ENCODE data around the gene CLN6. TPM values are rescaled to one million over a fixed set of nuclear protein-coding genes. Genes with fewer than 3 reads are reported as not detected.

CLN6 gene
- total RNA-seq, 2 donors from 2014 or later: 6.4 to 7.4 TPM

GRCh38 chr15:68197170-68197492, 32.4 kb downstream of the CLN6 start:
- H3K4me3 ChIP-seq: no peak overlapping the region
- H3K36me3 ChIP-seq: peaks cover 9% of the 10 kb centered on the region
- DNase-seq (ENCODE audit: low spot score): no peak
- peaks cover 0 to 30% of the 10 kb centered on the region in 2 donors for H3K4me1 ChIP-seq
- H3K9me3 ChIP-seq: no peaks in the 10 kb centered on the region
- no peaks in the 10 kb centered on the region for H3K27me3 ChIP-seq
- TF ChIP-seq, protein P1, sequence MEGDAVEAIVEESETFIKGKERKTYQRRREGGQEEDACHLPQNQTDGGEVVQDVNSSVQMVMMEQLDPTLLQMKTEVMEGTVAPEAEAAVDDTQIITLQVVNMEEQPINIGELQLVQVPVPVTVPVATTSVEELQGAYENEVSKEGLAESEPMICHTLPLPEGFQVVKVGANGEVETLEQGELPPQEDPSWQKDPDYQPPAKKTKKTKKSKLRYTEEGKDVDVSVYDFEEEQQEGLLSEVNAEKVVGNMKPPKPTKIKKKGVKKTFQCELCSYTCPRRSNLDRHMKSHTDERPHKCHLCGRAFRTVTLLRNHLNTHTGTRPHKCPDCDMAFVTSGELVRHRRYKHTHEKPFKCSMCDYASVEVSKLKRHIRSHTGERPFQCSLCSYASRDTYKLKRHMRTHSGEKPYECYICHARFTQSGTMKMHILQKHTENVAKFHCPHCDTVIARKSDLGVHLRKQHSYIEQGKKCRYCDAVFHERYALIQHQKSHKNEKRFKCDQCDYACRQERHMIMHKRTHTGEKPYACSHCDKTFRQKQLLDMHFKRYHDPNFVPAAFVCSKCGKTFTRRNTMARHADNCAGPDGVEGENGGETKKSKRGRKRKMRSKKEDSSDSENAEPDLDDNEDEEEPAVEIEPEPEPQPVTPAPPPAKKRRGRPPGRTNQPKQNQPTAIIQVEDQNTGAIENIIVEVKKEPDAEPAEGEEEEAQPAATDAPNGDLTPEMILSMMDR (IDR thresholded peaks at IDR 0.05): no peak
- H3K27ac ChIP-seq: no peak overlapping the region

- Histone ChIP-seq H3K4me1 (peaks cover 0 to 30% of the 10 kb centered on the region in 2 donors), H3K27ac (no peak overlapping the region), H3K9me3 (no peaks in the 10 kb centered on the region), H3K4me3 (no peak overlapping the region), H3K36me3 (peaks cover 14% of the 10 kb centered on the region), H3K27me3 (no peaks in the 10 kb centered on the region)
- TF ChIP-seq, protein P1 (IDR thresholded peaks at IDR 0.05): no peak
- DNase-seq (ENCODE audit: low spot score): no peak
These were observed 32.9 kb downstream of the CLN6 start for GRCh38 chr15:68196445-68197169.

DNA sequence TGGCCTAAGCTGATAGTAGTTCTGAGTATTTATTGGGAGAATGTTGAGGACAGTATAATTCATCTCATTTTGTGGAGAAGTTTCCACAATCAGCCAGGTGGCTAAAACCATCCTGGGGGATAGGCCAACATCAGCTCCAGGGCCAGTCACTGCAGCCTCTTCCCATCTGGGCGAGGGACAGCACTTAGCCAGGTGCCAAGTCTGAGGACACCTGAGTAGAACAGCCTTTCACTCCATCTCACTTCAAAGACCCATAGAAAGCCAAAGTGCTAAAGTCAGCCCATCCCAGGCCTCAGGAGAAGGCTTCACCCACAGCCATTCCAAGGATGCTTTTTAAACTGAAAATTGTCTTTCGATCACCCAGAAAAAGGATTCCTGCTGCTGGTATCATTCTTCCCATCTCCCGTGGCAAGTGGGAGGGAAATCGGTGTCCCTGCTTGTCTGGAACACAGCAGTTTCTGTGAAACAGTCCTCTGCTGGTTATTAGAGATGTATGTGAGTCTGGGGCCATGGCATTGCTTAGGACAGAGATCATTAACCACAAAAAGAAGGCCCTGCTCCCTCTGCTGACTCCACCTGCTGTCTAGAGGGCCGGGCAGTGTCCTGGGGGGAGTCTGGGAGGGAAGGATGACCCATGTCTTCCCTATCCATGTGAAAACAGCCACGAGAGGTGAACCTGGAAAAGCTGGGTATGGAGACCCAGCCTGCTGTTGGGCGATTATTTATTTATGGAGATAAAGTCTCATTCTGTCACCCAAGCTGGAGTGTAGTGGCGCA, 34.0 kb downstream of the CLN6 start:
- H3K27me3 ChIP-seq: no peaks in the 10 kb centered on the region
- no peak overlapping the region for H3K4me3 ChIP-seq
- DNase-seq (ENCODE audit: low spot score): no peak
- H3K27ac ChIP-seq: no peak overlapping the region
- no peaks in the 10 kb centered on the region for H3K9me3 ChIP-seq
- TF ChIP-seq, protein P1 (IDR thresholded peaks at IDR 0.05): no peak
- H3K36me3 ChIP-seq: peaks cover 17% of the 10 kb centered on the region
- H3K4me1 ChIP-seq: peaks cover 0 to 24% of the 10 kb centered on the region in 2 donors

- H3K27me3 ChIP-seq: no peaks in the 10 kb centered on the region
- H3K4me1 ChIP-seq: peaks cover 0 to 17% of the 10 kb centered on the region in 2 donors
- no peak overlapping the region for H3K27ac ChIP-seq
- H3K36me3 ChIP-seq: peaks cover 17% of the 10 kb centered on the region
- H3K4me3 ChIP-seq: no peak overlapping the region
- H3K9me3 ChIP-seq: no peaks in the 10 kb centered on the region
- DNase-seq (ENCODE audit: low spot score): no peak
- TF ChIP-seq, protein P1 (IDR thresholded peaks at IDR 0.05): no peak
These were observed 36.6 kb downstream of the CLN6 start for GRCh38 chr15:68192804-68193486.

- H3K27ac ChIP-seq: no peak overlapping the region
- H3K4me3 ChIP-seq: no peak overlapping the region
- TF ChIP-seq, protein P1 (IDR thresholded peaks at IDR 0.05): no peak
- no peak for DNase-seq (ENCODE audit: low spot score)
- H3K36me3 ChIP-seq: peaks cover 17% of the 10 kb centered on the region
- H3K27me3 ChIP-seq: no peaks in the 10 kb centered on the region
- H3K9me3 ChIP-seq: no peaks in the 10 kb centered on the region
- peaks cover 0 to 25% of the 10 kb centered on the region in 2 donors for H3K4me1 ChIP-seq
These were observed 37.4 kb downstream of the CLN6 start for GRCh38 chr15:68192117-68192516.
